Endometrial microvascular endothelial cells (primary cell): ENCODE results near the gene CHST11. TPM values are rescaled to one million over a fixed set of nuclear protein-coding genes. Genes with fewer than 3 reads are reported as not detected.

ENCODE experiments used
- in situ Hi-C: cut with HindIII; loops from 2 replicates; pipeline ENCODE4 v1.10.0; 2017; ENCODE audit warnings: low sequenced_read_pairs, low pct_unique_long_range_greater_than_20kb; ENCODE audit errors: inconsistent ontology term
- total RNA-seq: library from RNA; depleted of rRNA; stranded (reverse); fragments of >200 nt; gene quantifications from one replicate; pipeline ENCODE4 v1.2.3, GENCODE V29; 2015; ENCODE audit errors: inconsistent ontology term

The CHST11 gene
- 4.2 TPM for total RNA-seq

DNA sequence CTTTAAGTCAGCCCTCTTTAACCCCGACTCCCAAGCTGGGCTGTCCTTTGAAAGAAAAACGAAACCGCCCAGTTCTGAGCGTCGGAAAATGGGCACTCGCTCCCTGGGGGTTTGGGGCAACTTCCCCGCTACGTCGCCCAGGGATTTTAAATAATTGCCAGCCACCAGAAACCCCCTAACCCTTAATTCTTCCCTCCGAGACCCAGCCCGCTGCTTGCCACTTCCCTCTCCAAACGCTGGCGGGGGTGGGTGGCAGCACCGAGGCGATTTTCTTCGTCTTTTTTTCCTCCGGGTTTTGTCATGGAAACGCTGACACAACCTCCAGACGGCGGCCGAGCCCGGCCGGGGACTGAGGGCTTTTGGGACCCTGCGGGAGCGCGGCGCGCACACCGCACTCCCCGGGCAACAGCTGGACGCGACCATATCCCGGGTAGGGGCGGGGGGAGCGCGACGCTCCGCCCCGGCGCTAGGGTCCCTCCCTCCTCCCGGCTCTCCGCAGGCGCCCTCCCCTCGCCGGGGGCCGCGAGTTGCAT lies at the start of gene CHST11:
TSS of gene CHST11 (plus strand) at position 532 of the 533 bp plus-strand sequence.
- in situ Hi-C loops: no loop called here

DNA sequence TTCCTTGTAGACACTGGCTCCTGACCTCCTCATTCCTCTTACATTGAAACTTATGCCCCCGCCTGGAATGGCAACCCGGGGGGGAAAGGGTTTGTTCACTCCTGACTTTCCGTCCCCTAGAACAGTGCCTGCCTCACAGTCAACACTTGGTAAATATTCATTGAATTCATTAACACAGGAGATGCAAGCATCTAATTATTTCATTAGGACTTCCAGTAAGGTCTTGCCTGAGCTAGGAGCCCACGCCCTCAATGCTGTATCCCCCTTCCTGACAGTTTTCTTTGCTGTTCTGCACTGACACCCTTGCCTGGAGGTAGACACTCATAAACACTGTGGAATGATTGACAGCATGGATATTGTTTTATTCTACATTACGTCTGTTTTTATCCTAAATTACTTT lies 49.3 kb upstream of the CHST11 start:
- in situ Hi-C loops: no loop called here

DNA sequence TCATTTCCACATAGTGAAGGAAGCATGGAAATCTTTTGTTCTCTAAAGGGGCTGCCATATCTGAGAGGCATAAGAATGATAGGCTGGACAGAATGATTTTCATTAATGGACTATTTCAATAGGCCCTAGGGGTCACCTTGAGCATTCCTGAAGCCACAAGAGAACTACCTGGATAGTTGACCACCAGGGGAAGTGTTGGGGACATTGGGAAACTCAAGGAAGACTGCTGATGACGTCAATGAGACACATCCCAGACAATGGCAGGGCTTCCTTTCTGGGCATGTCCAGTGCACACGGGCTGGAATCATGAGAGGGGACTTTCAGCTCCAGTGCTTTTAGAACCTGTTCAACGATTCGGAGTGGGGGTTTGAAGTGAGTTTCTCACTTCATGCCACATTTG lies 48.8 kb upstream of the CHST11 start:
- in situ Hi-C loops: no loop called here

DNA sequence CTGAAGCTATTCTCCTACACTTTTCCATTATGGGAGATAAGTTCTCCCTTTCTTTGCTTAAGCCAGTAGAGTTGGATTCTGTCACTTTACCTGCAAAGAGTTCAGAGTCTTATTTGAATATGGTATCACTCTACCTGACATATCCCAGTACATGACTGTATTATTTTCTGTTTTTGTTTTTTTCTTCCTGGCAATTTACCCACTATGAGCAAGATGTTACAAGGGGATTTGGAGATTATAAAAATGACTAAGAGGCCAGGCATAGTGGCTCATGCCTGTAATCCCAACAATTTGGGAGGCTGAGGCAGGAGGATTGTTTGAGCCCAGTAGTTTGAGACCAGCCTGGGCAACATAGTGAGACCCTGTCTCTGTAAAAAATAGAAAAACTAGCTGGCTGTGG lies 46.4 kb upstream of the CHST11 start:
- in situ Hi-C loops: no loop called here

DNA sequence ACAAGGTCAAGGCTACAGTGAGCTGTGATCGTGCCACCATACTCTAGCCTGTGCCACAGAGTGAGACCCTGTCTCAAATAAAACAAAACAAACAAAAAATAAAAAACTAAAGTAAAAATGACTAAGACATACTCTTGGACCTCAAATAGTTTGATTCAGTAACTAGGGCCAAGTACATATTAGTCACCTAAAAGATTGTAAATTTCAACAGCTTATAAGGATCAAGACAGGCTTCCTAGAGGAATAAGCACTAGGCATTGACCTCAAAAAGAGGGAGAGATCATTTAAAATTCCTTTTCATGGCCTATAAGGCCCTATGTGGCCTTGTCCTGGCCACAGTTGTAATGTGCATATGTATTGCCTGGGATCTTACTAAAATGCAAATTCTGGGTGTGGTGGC lies 46.0 kb upstream of the CHST11 start:
- in situ Hi-C loops: no loop called here

DNA sequence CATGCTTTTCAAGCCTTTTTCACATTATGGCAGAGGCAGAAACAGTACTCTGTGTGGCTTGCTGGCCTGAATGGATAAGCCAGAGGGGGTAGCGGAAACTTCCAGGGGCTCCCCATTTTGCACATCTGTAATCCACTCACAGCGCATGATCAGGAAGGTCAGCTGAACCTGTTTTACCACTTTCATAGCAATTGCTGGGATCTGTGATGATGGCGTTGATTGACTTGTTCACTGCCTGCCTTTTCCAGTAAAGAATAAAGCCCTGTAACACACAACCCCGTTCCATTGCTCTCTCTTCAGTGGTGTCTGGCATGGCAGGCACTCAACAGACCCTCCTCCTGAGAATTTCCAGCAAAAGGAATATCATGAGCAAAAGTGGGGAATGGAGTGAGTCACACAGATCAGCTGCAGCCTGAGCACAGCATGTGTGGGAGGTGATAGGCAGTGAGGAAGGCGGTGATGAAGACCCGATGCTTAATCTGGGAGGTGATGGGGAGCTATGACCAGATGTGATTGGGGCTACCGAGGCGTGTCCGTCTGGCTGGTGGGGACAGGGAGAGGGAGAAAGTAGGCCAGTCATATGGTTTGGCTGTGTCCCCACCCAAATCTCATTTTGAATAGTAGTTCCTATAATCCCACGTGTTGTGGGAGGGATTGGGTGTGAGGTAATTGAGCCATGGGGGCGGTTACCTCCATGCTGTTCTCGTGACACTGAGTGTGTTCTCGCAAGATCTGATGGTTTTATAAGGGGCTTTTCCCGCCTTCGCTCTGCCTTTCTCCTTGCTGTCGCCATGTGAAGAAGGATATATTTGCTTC lies 44.7 kb upstream of the CHST11 start:
- in situ Hi-C loops: no loop called here

DNA sequence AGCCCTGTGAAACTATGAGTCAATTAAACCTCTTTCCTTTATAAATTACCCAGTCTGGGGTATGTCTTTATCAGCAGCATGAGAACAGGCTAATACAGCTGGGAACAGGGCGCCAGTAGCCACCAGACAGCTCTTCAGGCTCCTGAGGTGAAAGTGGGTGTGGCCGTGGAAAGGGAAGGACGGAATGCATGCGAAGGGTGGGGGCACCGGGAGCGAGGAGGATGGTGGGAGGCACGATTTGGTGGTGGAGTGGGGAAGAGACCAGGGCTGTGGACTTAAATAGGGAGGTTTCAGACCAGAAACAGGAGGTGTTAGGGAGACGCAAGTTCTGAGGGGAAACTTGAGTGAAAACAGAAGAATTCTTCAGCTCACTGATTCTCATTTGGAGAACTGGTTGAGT lies 44.1 kb upstream of the CHST11 start:
- in situ Hi-C loops: no loop called here

DNA sequence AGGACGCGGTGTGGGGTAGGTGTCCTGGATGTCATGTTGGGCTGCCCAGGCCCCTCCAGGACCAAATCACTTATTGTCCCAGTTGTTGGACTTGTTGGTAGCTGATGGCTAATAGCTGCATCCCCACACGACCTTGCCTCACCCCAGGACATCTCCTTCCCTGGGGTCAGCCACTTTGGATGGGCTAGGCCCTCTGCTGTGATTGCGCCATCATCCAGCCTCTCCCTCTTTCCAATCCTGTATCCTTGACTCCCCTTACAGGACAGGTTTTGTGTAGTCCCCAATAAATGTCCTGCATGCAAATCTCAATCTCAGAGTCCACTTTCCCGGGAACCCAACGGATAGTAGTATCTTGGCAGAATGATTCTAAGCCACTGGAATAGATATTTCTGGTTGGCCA lies 43.4 kb upstream of the CHST11 start:
- in situ Hi-C loops: no loop called here

DNA sequence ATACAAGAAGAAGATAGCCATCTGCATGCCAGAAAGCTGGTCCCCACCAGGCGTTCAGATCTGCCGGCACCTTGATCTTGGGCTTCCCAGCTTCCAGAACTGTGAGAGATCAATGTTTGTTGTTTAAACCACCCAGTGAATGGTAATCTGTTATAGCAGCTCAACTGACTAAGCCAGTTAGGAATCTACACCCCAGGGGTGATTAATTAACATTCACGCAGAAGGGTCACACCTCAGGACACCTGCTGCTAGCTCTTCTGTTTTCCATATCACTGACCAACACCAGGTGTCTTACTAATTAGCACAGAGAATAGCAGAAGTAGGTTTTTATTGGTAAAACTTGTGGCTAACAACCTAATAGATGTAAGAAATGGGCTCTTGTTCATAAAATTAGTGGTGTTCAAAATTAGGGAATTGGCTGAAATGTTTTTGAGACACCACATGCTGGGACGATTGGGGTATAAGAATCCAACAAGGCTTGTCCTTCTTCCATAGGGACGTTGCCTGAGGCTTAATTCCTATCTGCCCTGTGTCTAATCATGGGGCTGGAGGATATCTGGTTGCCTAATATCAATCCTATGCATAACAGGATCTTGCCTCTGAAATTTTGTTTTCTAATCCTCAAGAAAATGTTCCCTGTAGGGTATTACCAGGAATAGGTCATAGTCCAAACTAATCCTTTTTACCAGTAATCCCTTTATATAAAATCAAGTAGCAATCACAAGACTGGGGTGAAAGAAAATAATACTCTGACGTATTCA lies 42.0 kb upstream of the CHST11 start:
- in situ Hi-C loops: no loop called here

DNA sequence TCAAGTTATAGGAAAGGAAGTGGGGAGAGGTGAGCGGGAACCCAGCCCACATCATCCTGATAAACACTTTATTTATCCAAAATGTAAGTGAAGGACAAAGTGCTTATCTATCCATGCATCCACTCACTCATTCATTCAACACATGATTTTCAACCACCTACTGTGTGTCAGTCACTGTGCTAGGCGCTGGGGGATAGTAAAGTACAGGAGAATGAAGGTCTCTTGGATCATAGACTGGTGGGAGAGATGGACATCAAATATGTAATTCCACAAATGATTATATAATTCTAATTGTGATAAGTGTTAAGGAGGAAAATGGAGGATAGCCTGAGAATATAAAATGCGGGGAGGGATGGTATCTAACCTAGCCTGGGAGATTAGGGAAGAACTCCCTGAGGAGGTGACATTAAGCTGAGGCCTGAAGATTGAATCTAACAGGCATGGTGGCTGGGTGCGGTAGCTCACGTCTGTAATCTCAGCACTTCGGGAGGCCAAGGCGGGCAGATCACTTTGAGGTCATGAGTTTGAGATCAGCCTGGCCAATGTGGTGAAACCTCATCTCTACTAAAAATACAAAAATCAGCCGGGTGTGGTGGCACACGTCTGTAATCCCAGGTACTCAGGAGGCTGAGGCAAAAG lies 41.3 kb upstream of the CHST11 start:
- in situ Hi-C loops: no loop called here

DNA sequence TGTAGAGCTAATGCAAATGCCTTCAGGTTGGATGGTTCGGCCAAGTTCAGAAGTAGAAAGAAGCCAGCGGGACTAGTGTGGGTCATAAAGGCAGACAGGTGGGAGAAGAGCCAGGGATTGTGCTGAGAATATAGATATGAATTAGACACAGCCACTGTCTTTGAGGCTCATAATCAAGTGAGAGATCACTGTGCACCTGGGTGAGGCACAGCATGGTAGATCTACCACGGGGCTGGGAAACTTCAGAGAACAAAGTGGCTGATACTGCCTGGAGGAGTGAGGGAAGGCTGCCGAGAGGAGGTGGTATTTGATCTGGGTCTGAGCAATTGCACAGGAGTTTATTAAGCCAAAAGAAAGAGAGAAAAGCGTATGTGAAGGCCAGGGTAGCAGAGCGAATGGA lies 40.6 kb upstream of the CHST11 start:
- in situ Hi-C loops: no loop called here

DNA sequence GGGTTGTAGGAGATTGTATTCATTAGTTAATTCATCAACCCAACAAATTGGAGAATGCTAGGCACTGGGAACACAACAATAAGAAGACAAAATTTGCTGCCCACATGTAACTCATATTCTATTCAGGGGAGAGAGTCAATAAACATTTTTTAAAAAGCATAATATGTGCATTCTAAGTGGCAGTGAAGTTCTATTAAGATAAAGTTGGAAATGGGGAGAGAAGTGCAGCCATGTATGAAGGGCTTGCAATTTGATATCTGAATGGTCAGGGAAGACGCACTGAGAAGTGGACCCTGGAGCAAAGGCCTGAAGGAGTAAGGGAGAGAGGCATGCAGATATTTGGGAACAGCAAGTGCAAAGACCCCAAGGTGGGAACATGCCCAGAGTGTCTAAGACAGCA lies 40.2 kb upstream of the CHST11 start:
- in situ Hi-C loops: no loop called here

DNA sequence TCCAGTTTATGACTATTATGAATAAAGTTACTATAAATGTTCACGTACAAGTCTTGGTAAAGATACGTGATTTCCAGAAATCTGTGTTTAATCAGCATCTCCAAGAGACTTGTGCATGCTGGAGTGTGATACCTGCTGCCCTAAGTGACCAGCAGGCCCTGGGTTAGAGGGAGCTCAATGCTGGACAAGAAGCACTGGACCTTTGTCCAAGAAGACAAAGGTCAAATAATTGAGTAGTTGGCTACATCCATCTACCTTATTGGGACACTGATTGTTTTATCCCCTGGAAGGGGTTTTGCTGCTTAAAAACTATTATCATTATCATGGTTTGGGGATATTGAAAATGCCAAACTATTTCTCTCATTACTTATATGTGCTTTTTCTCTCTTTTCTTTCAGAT lies 37.0 kb upstream of the CHST11 start:
- in situ Hi-C loops: no loop called here

DNA sequence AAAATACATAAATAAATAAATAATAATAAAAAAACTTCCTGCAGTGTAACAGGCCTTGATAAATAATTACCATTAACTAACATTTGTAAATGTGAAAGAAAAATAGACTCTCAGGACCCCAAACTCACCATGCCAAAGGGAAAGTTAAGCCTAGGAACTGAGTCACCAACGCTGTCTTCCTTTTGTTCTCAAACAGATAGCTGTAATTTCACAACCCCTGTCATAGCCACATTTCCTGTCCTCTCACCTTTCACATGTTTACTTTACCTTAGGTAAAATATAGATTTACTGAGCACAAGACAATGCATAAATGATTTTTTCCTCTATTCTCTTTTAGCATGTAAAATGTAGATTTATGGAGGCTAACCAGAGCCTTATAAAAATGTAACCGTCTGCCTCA lies 35.9 kb upstream of the CHST11 start:
- in situ Hi-C loops: no loop called here

DNA sequence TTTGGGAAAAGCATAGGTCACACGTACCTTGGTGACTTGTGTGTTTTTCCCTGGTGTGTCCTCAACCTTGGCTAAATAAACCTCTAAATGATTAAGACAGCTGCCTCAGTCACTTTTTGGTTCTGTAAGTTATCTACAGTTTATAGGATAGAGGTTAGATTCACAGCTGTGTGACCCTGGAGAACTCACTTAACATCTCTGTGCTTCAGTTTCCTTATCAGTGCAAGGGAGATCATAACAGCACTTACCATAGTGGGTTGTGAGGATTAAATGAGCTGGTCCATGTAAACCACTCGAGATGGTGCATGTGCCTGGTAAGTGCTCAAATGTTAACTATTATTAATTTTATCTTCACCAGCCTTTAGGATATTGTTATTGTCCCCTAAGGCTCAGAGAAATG lies 35.4 kb upstream of the CHST11 start:
- in situ Hi-C loops: no loop called here

DNA sequence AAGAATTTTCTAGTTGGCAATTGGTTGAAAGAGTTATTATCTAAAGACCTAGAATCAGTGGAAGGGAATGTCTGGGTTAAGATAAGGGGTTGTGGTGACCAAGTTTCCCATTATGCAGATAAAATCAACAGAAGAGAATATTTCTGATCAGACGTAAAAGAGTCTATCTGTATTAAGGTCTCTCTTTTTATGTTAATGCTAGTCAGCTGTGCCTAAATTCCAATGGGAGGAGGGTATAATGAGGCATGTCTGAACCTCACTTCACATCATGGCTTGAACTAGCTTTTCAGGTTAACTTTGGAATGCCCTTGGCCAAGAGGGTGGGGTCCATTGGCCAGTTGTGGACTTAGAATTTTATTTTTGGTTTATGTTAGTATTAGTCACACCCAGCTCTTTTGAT lies 34.3 kb upstream of the CHST11 start:
- in situ Hi-C loops: no loop called here

DNA sequence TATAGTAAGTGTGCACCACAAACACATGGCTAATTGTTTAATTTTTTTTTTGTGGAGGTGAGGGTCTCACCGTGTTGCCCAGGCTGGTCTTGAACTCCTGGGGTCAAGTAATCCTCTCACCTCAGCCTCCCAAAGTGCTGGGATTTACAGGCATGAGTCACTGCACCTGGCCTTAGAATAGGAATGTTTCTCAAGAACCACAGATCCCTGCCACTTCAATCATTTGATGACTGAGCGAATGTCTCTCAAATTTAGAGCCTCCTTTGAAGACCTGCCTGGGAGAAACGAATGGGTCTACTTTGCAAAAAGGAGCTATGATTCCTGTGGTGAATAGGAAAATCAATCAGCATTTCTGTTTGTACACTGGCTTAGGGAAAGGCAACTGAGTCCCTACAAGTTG lies 33.5 kb upstream of the CHST11 start:
- in situ Hi-C loops: no loop called here

DNA sequence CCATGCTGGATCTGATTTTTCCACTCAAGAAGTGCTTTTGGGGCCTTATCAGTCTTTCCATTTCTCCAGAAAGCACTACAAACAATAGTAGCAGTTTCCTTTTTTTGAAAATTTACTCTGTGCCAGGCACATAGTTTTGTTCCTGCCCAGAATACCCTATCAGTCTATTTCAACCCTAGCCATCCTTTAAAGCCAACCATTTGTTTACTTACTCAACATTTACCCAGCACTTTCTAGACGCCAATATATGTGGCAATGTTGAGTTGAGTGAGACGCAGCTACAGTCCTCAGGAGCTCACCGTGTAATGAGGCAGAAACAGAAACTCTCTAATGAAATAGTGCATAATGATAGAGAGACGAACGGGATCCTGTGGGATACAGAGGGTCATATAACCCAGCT lies 32.9 kb upstream of the CHST11 start:
- in situ Hi-C loops: no loop called here

DNA sequence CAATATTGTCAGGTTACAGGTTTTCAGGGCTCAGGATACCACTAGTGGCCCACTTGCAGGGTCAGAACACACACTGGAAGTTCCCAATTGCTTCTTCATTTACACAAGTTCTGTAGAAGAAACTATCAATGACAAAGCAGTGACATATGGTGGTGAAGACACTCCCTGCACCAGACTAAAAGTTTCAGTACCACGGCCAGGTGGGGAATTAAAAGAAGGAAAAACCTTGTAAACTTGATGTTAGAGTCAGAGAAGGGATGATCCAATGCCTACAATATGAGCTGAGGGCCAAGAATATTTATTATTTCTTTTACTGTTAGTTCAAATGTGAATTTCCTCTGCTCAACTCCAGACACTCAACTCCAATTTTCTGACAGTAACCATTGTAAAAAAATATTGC lies 31.8 kb upstream of the CHST11 start:
- in situ Hi-C loops: no loop called here

DNA sequence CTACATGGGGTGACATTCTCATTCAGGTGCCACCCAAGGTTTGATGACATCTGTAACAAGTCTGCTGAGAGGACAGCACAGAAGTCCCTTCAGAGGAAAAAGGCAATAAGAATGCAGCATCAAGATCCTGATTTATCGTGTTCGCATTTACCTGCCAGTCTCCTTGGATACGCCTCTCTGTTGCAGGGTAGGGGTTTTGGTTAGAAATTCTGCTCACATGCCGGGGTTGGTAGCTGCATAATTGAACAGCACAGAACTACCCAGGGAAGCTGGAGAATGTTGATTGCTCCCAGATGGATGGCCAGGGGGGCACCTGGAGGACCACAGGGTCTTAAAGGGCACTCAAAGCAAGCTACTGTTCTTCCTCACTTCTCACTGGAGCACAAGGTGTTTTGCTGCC lies 31.1 kb upstream of the CHST11 start:
- in situ Hi-C loops: no loop called here
